ENCODE measurements around the gene DAO. TPM values are rescaled to one million over a fixed set of nuclear protein-coding genes. Genes with fewer than 3 reads are reported as not detected.

DAO gene
- total and polyA plus RNA-seq, 9 donors, result not detected

DNA sequence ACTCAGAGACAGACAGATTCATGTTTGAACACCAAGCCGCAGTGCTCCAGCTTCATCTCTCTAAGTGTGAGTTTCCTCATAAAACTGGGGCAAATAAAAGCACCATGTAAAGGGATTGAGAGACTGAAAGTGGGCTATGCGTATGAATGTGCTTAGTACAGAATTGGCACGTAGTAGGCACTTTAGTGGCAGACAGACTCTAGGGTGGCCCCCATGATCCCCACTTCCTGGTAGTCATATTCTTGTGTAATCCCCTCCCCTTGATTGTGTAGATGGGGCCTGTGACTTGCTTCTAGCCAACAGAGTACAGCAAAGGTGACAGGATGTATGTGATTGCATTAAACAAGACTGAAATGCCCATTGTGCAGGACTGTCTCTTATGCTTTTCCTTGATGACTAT is 43.0 kb downstream of the DAO start:
- Histone ChIP-seq H3K27me3 (no peaks in the 10 kb centered on the region), H3K36me3 (no peaks in the 10 kb centered on the region), H3K9me3 (no peaks in the 10 kb centered on the region), H3K4me1 (ENCODE audit: insufficient read depth) (no peaks in the 10 kb centered on the region), H3K4me3 (no peak overlapping the region), H3K27ac (no peak overlapping the region)
- no peak for DNase-seq
- TF ChIP-seq, protein P1, sequence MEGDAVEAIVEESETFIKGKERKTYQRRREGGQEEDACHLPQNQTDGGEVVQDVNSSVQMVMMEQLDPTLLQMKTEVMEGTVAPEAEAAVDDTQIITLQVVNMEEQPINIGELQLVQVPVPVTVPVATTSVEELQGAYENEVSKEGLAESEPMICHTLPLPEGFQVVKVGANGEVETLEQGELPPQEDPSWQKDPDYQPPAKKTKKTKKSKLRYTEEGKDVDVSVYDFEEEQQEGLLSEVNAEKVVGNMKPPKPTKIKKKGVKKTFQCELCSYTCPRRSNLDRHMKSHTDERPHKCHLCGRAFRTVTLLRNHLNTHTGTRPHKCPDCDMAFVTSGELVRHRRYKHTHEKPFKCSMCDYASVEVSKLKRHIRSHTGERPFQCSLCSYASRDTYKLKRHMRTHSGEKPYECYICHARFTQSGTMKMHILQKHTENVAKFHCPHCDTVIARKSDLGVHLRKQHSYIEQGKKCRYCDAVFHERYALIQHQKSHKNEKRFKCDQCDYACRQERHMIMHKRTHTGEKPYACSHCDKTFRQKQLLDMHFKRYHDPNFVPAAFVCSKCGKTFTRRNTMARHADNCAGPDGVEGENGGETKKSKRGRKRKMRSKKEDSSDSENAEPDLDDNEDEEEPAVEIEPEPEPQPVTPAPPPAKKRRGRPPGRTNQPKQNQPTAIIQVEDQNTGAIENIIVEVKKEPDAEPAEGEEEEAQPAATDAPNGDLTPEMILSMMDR (IDR thresholded peaks at IDR 0.05), result no peak
- TF ChIP-seq POLR2A (IDR thresholded peaks at IDR 0.05) (no peak), EP300 (IDR thresholded peaks at IDR 0.05) (no peak)
- intact Hi-C loops (cut with DNase I), result no loop called here
- WGBS, 3 donors, result 85 to 88% (median 88%) methylated on average over 3 of the region's 3 CpGs

DNA sequence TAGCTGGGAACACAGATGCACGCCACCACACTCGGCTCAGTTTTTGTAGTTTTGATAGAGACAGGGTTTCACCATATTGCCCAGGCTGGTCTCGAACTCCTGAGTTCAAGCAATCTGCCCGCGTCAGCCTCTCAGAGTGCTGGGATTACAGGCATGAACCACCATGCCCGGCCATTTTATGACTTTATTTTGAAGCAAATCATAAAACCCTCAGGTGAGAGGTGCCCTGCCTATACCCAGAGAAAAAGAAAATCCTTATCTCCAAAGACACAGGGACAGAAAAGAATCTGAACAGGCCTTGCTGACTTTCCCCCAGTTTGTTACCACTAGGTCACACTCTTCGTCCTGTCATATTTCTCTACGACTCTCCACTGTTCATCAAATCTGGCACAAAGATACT is 48.8 kb downstream of the DAO start:
- H3K4me1 ChIP-seq (ENCODE audit: insufficient read depth), result no peaks in the 10 kb centered on the region
- H3K4me3 ChIP-seq, result no peak overlapping the region
- 84 to 95% (median 93%) methylated on average over 8 of the region's 8 CpGs for WGBS, 3 donors
- intact Hi-C loops (cut with DNase I), result no loop called here
- H3K27me3 ChIP-seq, result no peaks in the 10 kb centered on the region
- H3K9me3 ChIP-seq, result no peaks in the 10 kb centered on the region
- H3K27ac ChIP-seq, result no peak overlapping the region
- H3K36me3 ChIP-seq, result no peaks in the 10 kb centered on the region
- TF ChIP-seq, protein P1 (IDR thresholded peaks at IDR 0.05), result no peak
- TF ChIP-seq EP300 (IDR thresholded peaks at IDR 0.05) (no peak), POLR2A (IDR thresholded peaks at IDR 0.05) (no peak)
- DNase-seq, result no peak

DNA sequence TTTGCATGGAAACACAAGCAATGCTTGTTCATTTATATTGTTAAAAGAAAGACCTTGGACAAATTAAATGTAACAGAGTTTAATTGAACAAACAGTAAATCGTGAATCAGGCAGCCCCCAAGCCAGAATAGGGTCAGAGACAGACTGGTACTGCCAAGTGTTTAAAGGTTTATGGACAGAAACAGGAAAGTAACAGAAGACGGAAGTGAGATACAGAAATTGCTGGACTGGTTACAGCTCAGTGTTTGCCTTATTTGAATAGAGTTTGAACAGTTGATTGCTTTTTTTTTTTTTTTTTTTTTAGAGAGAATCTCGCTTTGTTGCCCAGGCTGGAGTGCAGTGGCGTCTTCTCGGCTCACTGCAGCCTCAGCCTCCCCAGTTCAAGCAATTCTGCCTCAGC is 50.3 kb downstream of the DAO start:
- H3K36me3 ChIP-seq, result no peaks in the 10 kb centered on the region
- H3K27me3 ChIP-seq, result no peaks in the 10 kb centered on the region
- H3K9me3 ChIP-seq, result no peaks in the 10 kb centered on the region
- 52 to 65% (median 62%) methylated on average over 5 of the region's 5 CpGs for WGBS, 3 donors
- H3K27ac ChIP-seq, result no peak overlapping the region
- TF ChIP-seq POLR2A (IDR thresholded peaks at IDR 0.05) (no peak), EP300 (IDR thresholded peaks at IDR 0.05) (no peak)
- TF ChIP-seq, protein P1 (IDR thresholded peaks at IDR 0.05), result no peak
- no peak overlapping the region for H3K4me3 ChIP-seq
- intact Hi-C loops (cut with DNase I), result no loop called here
- H3K4me1 ChIP-seq (ENCODE audit: insufficient read depth), result no peaks in the 10 kb centered on the region
- DNase-seq, result no peak

- Histone ChIP-seq H3K27ac (no peak overlapping the region), H3K4me1 (ENCODE audit: insufficient read depth) (no peaks in the 10 kb centered on the region), H3K9me3 (no peaks in the 10 kb centered on the region), H3K4me3 (no peak overlapping the region), H3K27me3 (no peaks in the 10 kb centered on the region), H3K36me3 (no peaks in the 10 kb centered on the region)
- 83 to 91% (median 87%) methylated on average over 3 of the region's 3 CpGs for WGBS, 3 donors
- TF ChIP-seq EP300 (IDR thresholded peaks at IDR 0.05) (no peak), POLR2A (IDR thresholded peaks at IDR 0.05) (no peak)
- TF ChIP-seq, protein P1 (IDR thresholded peaks at IDR 0.05), result no peak
- intact Hi-C loops (cut with DNase I), result no loop called here
- no peak for DNase-seq
Measured at GRCh38 chr12:108930756-108931155, 50.9 kb downstream of the DAO start.

- Histone ChIP-seq H3K9me3 (no peaks in the 10 kb centered on the region), H3K4me1 (ENCODE audit: insufficient read depth) (no peaks in the 10 kb centered on the region), H3K36me3 (no peaks in the 10 kb centered on the region), H3K27ac (no peak overlapping the region), H3K4me3 (no peak overlapping the region), H3K27me3 (no peaks in the 10 kb centered on the region)
- TF ChIP-seq, protein P1 (IDR thresholded peaks at IDR 0.05), result no peak
- TF ChIP-seq POLR2A (IDR thresholded peaks at IDR 0.05) (no peak), EP300 (IDR thresholded peaks at IDR 0.05) (no peak)
- DNase-seq, result no peak
- 6 to 22% (median 11%) methylated on average over 6 of the region's 6 CpGs for WGBS, 3 donors
- intact Hi-C loops (cut with DNase I), result no loop called here
Measured at GRCh38 chr12:108933949-108934348, 54.1 kb downstream of the DAO start.

All from ovary (tissue), 9 donors.